Epithelial cell of proximal tubule (primary cell): ENCODE measurements around the gene TMEM45A. TPM values are rescaled to one million over a fixed set of nuclear protein-coding genes. Genes with fewer than 3 reads are reported as not detected.

Experiments
- DNase-seq: peaks from one replicate; pipeline ENCODE4 v3.0.0-alpha.2; 2011; ENCODE audit warnings: low read depth
- H3K4me3 ChIP-seq: 2 replicates; pipeline ENCODE4 v1.5.1; 2011; ENCODE audit warnings: low read depth, mild to moderate bottlenecking, low read length
- CTCF ChIP-seq: conservative IDR thresholded peaks from 2 replicates; pipeline ENCODE4 v1.5.1; 2012; ENCODE audit warnings: low read depth, mild to moderate bottlenecking, low read length
- total RNA-seq: library from RNA; depleted of rRNA; stranded (reverse); fragments of >200 nt; gene quantifications from 2 replicates; pipeline ENCODE4 v1.2.3, GENCODE V29; 2015

The TMEM45A gene
- total RNA-seq, 1 donor from 2014 or later: 1.8 TPM

GRCh38 chr3:100560426-100560825, 68.0 kb downstream of the TMEM45A start:
- no peak for DNase-seq
- no peak for TF ChIP-seq CTCF
- no peak overlapping the region for H3K4me3 ChIP-seq

- TF ChIP-seq CTCF: no peak
- DNase-seq: no peak
- H3K4me3 ChIP-seq: no peak overlapping the region
Measured at GRCh38 chr3:100561459-100562158, 69.2 kb downstream of the TMEM45A start.

GRCh38 chr3:100562224-100562857, 69.9 kb downstream of the TMEM45A start:
- TF ChIP-seq CTCF: no peak
- no peak for DNase-seq
- no peak overlapping the region for H3K4me3 ChIP-seq

GRCh38 chr3:100563228-100563627, 70.8 kb downstream of the TMEM45A start:
- no peak for DNase-seq
- TF ChIP-seq CTCF: no peak
- no peak overlapping the region for H3K4me3 ChIP-seq

GRCh38 chr3:100563652-100564211, 71.3 kb downstream of the TMEM45A start:
- H3K4me3 ChIP-seq: no peak overlapping the region
- TF ChIP-seq CTCF: no peak
- no peak for DNase-seq

GRCh38 chr3:100570811-100571210, 78.4 kb downstream of the TMEM45A start:
- DNase-seq: no peak
- H3K4me3 ChIP-seq: no peak overlapping the region
- no peak for TF ChIP-seq CTCF

GRCh38 chr3:100574536-100574935, 82.1 kb downstream of the TMEM45A start:
- no peak overlapping the region for H3K4me3 ChIP-seq
- TF ChIP-seq CTCF: no peak
- no peak for DNase-seq
